Measurements from ENCODE around the gene PRKAR1B. TPM values are rescaled to one million over a fixed set of nuclear protein-coding genes. Genes with fewer than 3 reads are reported as not detected.

The PRKAR1B gene
- total RNA-seq, 1 experiment from 2014 or later, result 51.7 TPM

DNA sequence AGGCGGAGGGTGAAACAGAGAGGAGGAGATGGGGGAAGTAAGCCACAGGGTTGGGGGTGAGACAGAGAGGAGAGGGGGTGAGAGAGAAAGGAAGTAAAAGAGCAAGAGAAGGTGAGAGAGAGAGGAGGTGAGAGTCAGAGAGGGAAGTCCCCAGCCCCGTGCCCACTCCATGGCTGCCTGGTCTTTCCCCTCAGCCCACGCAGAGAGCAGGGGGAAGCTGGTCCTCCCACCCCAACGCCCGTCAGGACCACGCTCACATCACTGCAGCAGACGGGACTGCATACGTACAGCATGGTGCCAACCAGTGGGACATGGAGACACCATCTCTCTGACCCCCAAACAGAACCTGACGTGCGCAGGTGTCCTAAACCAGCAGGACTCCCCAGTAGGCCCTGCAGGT, 195.3 kb downstream of the PRKAR1B start:
- DNase-seq, result no peak
- Histone ChIP-seq H3K79me2 (ENCODE audit: low read depth) (no peaks in the 10 kb centered on the region), H3K9me3 (ENCODE audit: insufficient read depth, low read depth) (no peaks in the 10 kb centered on the region), H3K27me3 (ENCODE audit: insufficient read depth, low read depth) (no peaks in the 10 kb centered on the region), H3K4me1 (replicated peaks; ENCODE audit: insufficient read depth) (peaks cover 20% of the 10 kb centered on the region), H3K9me2 (ENCODE audit: insufficient read depth) (no peaks in the 10 kb centered on the region), H3K27ac (no peak overlapping the region), H3K4me2 (no peak overlapping the region), H4K20me1 (ENCODE audit: insufficient read depth) (no peaks in the 10 kb centered on the region), H3K4me3 (no peak overlapping the region), H3K36me3 (ENCODE audit: low read depth) (no peaks in the 10 kb centered on the region), H3F3A (ENCODE audit: insufficient read depth, low read depth) (peaks cover 32% of the 10 kb centered on the region), H2AFZ (no peak overlapping the region)
- TF ChIP-seq EZH2 (IDR thresholded peaks at IDR 0.05; ENCODE audit: low read depth), result no peak
- TF ChIP-seq, protein P1, sequence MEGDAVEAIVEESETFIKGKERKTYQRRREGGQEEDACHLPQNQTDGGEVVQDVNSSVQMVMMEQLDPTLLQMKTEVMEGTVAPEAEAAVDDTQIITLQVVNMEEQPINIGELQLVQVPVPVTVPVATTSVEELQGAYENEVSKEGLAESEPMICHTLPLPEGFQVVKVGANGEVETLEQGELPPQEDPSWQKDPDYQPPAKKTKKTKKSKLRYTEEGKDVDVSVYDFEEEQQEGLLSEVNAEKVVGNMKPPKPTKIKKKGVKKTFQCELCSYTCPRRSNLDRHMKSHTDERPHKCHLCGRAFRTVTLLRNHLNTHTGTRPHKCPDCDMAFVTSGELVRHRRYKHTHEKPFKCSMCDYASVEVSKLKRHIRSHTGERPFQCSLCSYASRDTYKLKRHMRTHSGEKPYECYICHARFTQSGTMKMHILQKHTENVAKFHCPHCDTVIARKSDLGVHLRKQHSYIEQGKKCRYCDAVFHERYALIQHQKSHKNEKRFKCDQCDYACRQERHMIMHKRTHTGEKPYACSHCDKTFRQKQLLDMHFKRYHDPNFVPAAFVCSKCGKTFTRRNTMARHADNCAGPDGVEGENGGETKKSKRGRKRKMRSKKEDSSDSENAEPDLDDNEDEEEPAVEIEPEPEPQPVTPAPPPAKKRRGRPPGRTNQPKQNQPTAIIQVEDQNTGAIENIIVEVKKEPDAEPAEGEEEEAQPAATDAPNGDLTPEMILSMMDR (conservative IDR thresholded peaks at IDR 0.05), result no peak
- BruUV-seq (replicated peaks), result no TSS peak
- POLR2A ChIA-PET (ENCODE audit: unreplicated experiment), result no interaction called here
- CTCF ChIA-PET, result no interaction called here
- intact Hi-C loops (cut with micrococcal nuclease; ENCODE audit: unreplicated experiment), result no loop called here

DNA sequence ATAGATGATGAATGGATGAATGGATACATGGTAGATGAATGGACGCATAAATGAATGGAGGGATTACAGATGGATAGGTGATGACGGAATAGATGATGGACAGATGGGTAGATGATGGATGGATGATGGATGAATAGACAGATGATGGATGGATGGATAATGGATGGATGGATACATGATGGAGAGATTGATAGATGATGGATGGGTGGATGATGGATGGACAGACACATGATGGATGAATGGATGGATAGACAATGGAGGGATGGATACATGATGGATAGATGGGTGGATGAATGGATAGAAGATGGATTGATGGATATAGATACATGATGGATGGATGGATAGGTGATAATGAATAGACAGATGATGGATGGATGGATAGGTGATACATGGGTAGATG, 198.6 kb downstream of the PRKAR1B start:
- no peak for DNase-seq
- intact Hi-C loops (cut with micrococcal nuclease; ENCODE audit: unreplicated experiment), result loop anchor here (5.0 kb wide), 1 partner anchor 284 kb away; no protein-coding TSS in a partner anchor
- CTCF ChIA-PET, result no interaction called here
- H3K4me2 ChIP-seq, result no peak overlapping the region
- POLR2A ChIA-PET (ENCODE audit: unreplicated experiment), result no interaction called here
- H3K9me2 ChIP-seq (ENCODE audit: insufficient read depth), result no peaks in the 10 kb centered on the region
- H3K79me2 ChIP-seq (ENCODE audit: low read depth), result no peaks in the 10 kb centered on the region
- H3K4me1 ChIP-seq (replicated peaks; ENCODE audit: insufficient read depth), result peaks cover 37% of the 10 kb centered on the region
- H3K36me3 ChIP-seq (ENCODE audit: low read depth), result no peaks in the 10 kb centered on the region
- no peak overlapping the region for H2AFZ ChIP-seq
- H4K20me1 ChIP-seq (ENCODE audit: insufficient read depth), result no peaks in the 10 kb centered on the region
- H3K27ac ChIP-seq, result no peak overlapping the region
- no TSS peak for BruUV-seq (replicated peaks)
- no peaks in the 10 kb centered on the region for H3K27me3 ChIP-seq (ENCODE audit: insufficient read depth, low read depth)
- peaks cover 40% of the 10 kb centered on the region for H3F3A ChIP-seq (ENCODE audit: insufficient read depth, low read depth)
- TF ChIP-seq EZH2 (IDR thresholded peaks at IDR 0.05; ENCODE audit: low read depth), result no peak
- TF ChIP-seq, protein P1 (conservative IDR thresholded peaks at IDR 0.05), result no peak
- no peaks in the 10 kb centered on the region for H3K9me3 ChIP-seq (ENCODE audit: insufficient read depth, low read depth)
- H3K4me3 ChIP-seq, result no peak overlapping the region

DNA sequence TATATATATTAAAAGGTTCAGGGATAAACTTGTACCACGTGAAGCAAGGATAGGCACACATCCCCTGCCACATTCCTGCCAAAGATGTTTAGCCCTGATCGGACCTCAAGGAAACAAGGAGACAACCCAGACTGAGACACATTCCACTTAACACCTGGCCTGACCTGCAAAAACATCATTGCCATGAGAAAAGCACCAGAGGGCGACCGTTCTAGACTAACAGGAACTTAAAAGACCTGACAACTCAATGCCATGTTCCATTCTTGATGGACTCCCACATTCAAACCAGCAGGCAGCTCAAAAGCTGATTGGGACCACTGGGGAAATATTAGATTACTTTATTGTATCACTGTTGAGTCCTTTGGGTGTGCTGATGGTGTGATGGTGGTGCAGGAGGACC, 199.4 kb downstream of the PRKAR1B start:
- intact Hi-C loops (cut with micrococcal nuclease; ENCODE audit: unreplicated experiment), result loop anchor here (5.0 kb wide), 1 partner anchor 285 kb away; no protein-coding TSS in a partner anchor
- no peak for DNase-seq
- H3K4me3 ChIP-seq, result no peak overlapping the region
- H3K79me2 ChIP-seq (ENCODE audit: low read depth), result no peaks in the 10 kb centered on the region
- no peaks in the 10 kb centered on the region for H3K36me3 ChIP-seq (ENCODE audit: low read depth)
- H3F3A ChIP-seq (ENCODE audit: insufficient read depth, low read depth), result peaks cover 45% of the 10 kb centered on the region
- no TSS peak for BruUV-seq (replicated peaks)
- no peaks in the 10 kb centered on the region for H3K9me3 ChIP-seq (ENCODE audit: insufficient read depth, low read depth)
- no peak overlapping the region for H3K4me2 ChIP-seq
- no peaks in the 10 kb centered on the region for H4K20me1 ChIP-seq (ENCODE audit: insufficient read depth)
- ChIA-PET CTCF (no interaction called here), POLR2A (ENCODE audit: unreplicated experiment) (no interaction called here)
- H3K27ac ChIP-seq, result no peak overlapping the region
- no peaks in the 10 kb centered on the region for H3K27me3 ChIP-seq (ENCODE audit: insufficient read depth, low read depth)
- no peak overlapping the region for H2AFZ ChIP-seq
- H3K9me2 ChIP-seq (ENCODE audit: insufficient read depth), result no peaks in the 10 kb centered on the region
- no peak for TF ChIP-seq EZH2 (IDR thresholded peaks at IDR 0.05; ENCODE audit: low read depth)
- TF ChIP-seq, protein P1 (conservative IDR thresholded peaks at IDR 0.05), result no peak
- H3K4me1 ChIP-seq (replicated peaks; ENCODE audit: insufficient read depth), result peaks cover 37% of the 10 kb centered on the region

All from PC-9 (cell line).